B cell (primary cell): ENCODE data around the gene TTC28. TPM values are rescaled to one million over a fixed set of nuclear protein-coding genes. Genes with fewer than 3 reads are reported as not detected.

ENCODE experiments used
- ATAC-seq: fragments of 200-7000 bp; cut with Tn5 transposase; one replicate; pipeline ENCODE4 v1.10.0; 2021; ENCODE audit warnings: low read depth, mild to moderate bottlenecking, moderate number of reproducible peaks, moderate library complexity
- CTCF ChIA-PET: fragments of 350-600 bp; sonication (Branson Sonifier 250); formaldehyde crosslinking; loops from one replicate; lab custom pipeline; 2021; ENCODE audit warnings: antibody characterized with exemption, inconsistent platforms; lab: Charles Lee
- POLR2A ChIA-PET: fragments of 350-600 bp; sonication (Branson Sonifier 250); formaldehyde crosslinking; loops from one replicate; lab custom pipeline; 2021; ENCODE audit warnings: antibody characterized with exemption; lab: Charles Lee
- DNase-seq: peaks from one replicate; pipeline ENCODE4 v3.0.0; 2013
- H2AFZ ChIP-seq: 2 replicates; pipeline ENCODE4 v1.6.1; 2012; ENCODE audit warnings: mild to moderate bottlenecking, low read depth, low read length; ENCODE audit not compliant: insufficient read depth, poor library complexity, severe bottlenecking
- H3K27ac ChIP-seq, 2 donors: 1 replicate in 1 of 2; 2 replicates in 1 of 2; pipeline ENCODE4 v1.5.1; 2012 to 2013; ENCODE audit warnings: low read length in 2 of 2, mild to moderate bottlenecking in 2 of 2, moderate library complexity in 1 of 2
- H3K27me3 ChIP-seq, 4 experiments: fragments of 200-600 bp in 1 of 4; sonication (generic) in 1 of 4; replicated peaks in 1 of 4; 1 replicate in 2 of 4; 2 replicates in 2 of 4; pipeline versions ENCODE4 v1.6.1 to v1.7.0; 2013 to 2016; ENCODE audit warnings: low read length in 3 of 4, mild to moderate bottlenecking in 2 of 4, mixed read lengths in 1 of 4, moderate library complexity in 1 of 4; ENCODE audit not compliant: insufficient read depth in 4 of 4, control insufficient read depth in 3 of 4; ENCODE audit errors: control extremely low read depth in 1 of 4
- H3K36me3 ChIP-seq, 2 experiments: replicated peaks in 1 of 2; 1 replicate in 1 of 2; 2 replicates in 1 of 2; pipeline versions ENCODE4 v1.6.1 to v1.7.1; 2013; ENCODE audit warnings: low read length in 1 of 2; ENCODE audit not compliant: insufficient read depth in 2 of 2, control insufficient read depth in 1 of 2; ENCODE audit errors: control extremely low read depth in 1 of 2, extremely low read depth in 1 of 2
- H3K4me1 ChIP-seq, 2 donors: fragments of 200-600 bp in 1 of 2; sonication (generic) in 1 of 2; 1 replicate in 1 of 2; 2 replicates in 1 of 2; pipeline versions ENCODE4 v1.5.1 to v1.6.1; 2013 to 2017; ENCODE audit warnings: low read length in 2 of 2; ENCODE audit not compliant: control insufficient read depth in 2 of 2, insufficient read depth in 2 of 2
- H3K4me2 ChIP-seq: replicated peaks from 2 replicates; pipeline ENCODE3; 2012; ENCODE audit warnings: mild to moderate bottlenecking, low read depth, low read length; ENCODE audit not compliant: poor library complexity, severe bottlenecking
- H3K4me3 ChIP-seq, 5 experiments: fragments of 200-600 bp in 1 of 5; sonication (generic) in 1 of 5; 1 replicate in 3 of 5; 2 replicates in 2 of 5; pipeline versions ENCODE4 v1.5.1 to v1.7.0; 2011 to 2016; ENCODE audit warnings: low read length in 4 of 5, mild to moderate bottlenecking in 4 of 5, low read depth in 2 of 5, control low read depth in 1 of 5, moderate library complexity in 1 of 5; ENCODE audit not compliant: insufficient read depth in 1 of 5; ENCODE audit errors: control extremely low read depth in 1 of 5, extremely low read depth in 1 of 5
- H3K79me2 ChIP-seq: fragments of 200-600 bp; sonication (generic); one replicate; pipeline ENCODE4 v1.6.0; 2016; ENCODE audit warnings: low read length; ENCODE audit not compliant: control insufficient read depth, insufficient read depth
- H3K9ac ChIP-seq: fragments of 200-600 bp; sonication (generic); 2 replicates; pipeline ENCODE4 v1.6.1; 2017; ENCODE audit warnings: mild to moderate bottlenecking, low read length, moderate library complexity
- H3K9me3 ChIP-seq, 3 donors: one replicate each; pipeline versions ENCODE4 v1.6.1 to v1.7.1; 2013; ENCODE audit warnings: low read length in 2 of 3; ENCODE audit not compliant: control insufficient read depth in 2 of 3, insufficient read depth in 1 of 3; ENCODE audit errors: control extremely low read depth in 1 of 3
- H4K20me1 ChIP-seq: 2 replicates; pipeline ENCODE4 v1.6.0; 2012; ENCODE audit warnings: mild to moderate bottlenecking, low read length; ENCODE audit not compliant: insufficient read depth, control insufficient read depth, poor library complexity, severe bottlenecking
- H3K27ac Mint-ChIP-seq: one replicate; pipeline ENCODE4 v1.8.0; 2021; ENCODE audit warnings: mixed read lengths
- H3K27me3 Mint-ChIP-seq: one replicate; pipeline ENCODE4 v1.8.0; 2021; ENCODE audit warnings: mixed read lengths
- H3K4me1 Mint-ChIP-seq: one replicate; pipeline ENCODE4 v1.8.0; 2021; ENCODE audit warnings: mixed read lengths
- H3K4me3 Mint-ChIP-seq: one replicate; pipeline ENCODE4 v1.8.0; 2021; ENCODE audit warnings: mixed read lengths
- H3K9me3 Mint-ChIP-seq: one replicate; pipeline ENCODE4 v1.8.0; 2022; ENCODE audit warnings: mixed read lengths; ENCODE audit not compliant: insufficient read depth
- CTCF ChIP-seq: fragments of 200-600 bp; IDR thresholded peaks from one replicate; pipeline ENCODE4 v1.8.0; 2022; ENCODE audit warnings: antibody characterized with exemption, mild to moderate bottlenecking
- EZH2 ChIP-seq: IDR thresholded peaks from 2 replicates; pipeline ENCODE4 v1.6.1; 2012; ENCODE audit warnings: borderline replicate concordance, low read depth, mild to moderate bottlenecking, moderate library complexity, low read length; ENCODE audit not compliant: insufficient read depth, poor library complexity, severe bottlenecking
- WGBS: methylation state at CpG from one replicate; pipeline ENCODE4 v1.1.5; 2013; ENCODE audit warnings: missing lambda C conversion rate; ENCODE audit not compliant: insufficient coverage; 5-methylcytosine and 5-hydroxymethylcytosine counted together
- intact Hi-C: fragments of 100-400 bp; cut with micrococcal nuclease; formaldehyde crosslinking; loops from one replicate; pipeline ENCODE4 v1.10.0; 2022
- polyA plus RNA-seq: library from polyadenylated mRNA; depleted of rRNA; stranded (reverse); fragments of >200 nt; gene quantifications from 2 replicates; pipeline ENCODE4 v1.2.3, GENCODE V29; 2012
- total RNA-seq, 2 donors: library from RNA; stranded (reverse); fragments of 120-200 nt in 1 of 2; gene quantifications; 1 replicate in 1 of 2; 2 replicates in 1 of 2; pipeline versions ENCODE4 v1.2.3 to v1.2.4, GENCODE V29; 2013 to 2022

Gene TTC28
- total and polyA plus RNA-seq, 2 donors (not counting 1 experiment from before 2014, with no cell fraction given) = 4.5 to 7.3 TPM

DNA sequence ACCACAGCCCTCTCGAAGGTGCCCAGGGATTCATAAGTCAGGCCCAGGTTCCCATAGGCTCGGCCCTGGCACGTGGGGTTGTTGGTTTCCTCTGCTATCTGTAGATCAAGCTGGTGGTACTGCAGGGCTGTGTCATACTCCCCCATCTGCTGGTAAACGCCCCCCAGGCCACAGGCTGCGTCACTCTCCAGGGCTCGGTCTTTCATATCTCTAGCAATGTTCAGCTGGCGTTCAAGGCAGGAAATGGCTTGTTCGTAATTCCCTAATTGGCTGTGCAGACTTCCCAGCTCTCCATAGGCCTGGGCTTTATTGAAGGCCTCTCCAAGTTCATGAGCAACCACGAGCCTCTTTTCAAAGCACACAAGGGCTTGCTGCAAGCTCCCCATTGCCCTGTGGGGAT lies 574.2 kb downstream of the TTC28 start:
- H3K27ac ChIP-seq = no peak overlapping the region
- no peak overlapping the region for H3K4me3 Mint-ChIP-seq

DNA sequence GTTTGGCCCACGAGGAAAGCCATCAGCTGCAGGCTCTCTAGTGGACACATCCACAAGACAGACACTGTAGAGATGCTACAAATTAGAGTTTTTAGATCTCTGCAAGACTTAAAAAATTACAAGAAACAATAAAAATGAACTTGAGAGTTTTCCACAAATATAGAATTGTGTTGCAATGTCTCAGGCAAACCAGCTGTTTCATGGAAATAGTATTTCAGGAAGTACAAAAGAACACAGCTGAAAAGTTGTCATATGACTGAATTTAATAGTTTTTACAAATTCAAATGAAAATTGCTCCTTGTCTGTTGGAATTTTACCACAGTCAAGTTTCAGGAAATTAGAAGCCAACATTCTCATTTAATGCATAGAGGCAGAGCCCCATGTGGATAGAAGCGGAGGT lies 576.0 kb downstream of the TTC28 start:
- intact Hi-C loops = no loop called here
- H3K79me2 ChIP-seq = no peaks in the 10 kb centered on the region
- H3K4me2 ChIP-seq = no peak overlapping the region
- CTCF ChIA-PET = interaction anchor here (1.7 kb wide), 1 partner anchor 10 kb away, joined by 4 read pairs; no protein-coding TSS in a partner anchor
- no peaks in the 10 kb centered on the region for H3K9me3 ChIP-seq
- H3K4me1 ChIP-seq = no peaks in the 10 kb centered on the region
- 60% methylated on average over 1 of the region's 2 CpGs for WGBS
- no peaks in the 10 kb centered on the region for H3K27me3 Mint-ChIP-seq
- POLR2A ChIA-PET = no interaction called here
- H3K9ac ChIP-seq = no peak overlapping the region
- no peak for TF ChIP-seq EZH2
- TF ChIP-seq CTCF = no peak
- DNase-seq (no peak), ATAC-seq (no peak)
- no peak overlapping the region for H3K4me3 Mint-ChIP-seq
- no peak overlapping the region for H3K4me3 ChIP-seq
- no peaks in the 10 kb centered on the region for H3K27me3 ChIP-seq
- H3K9me3 Mint-ChIP-seq = no peaks in the 10 kb centered on the region
- no peak overlapping the region for H3K27ac ChIP-seq
- no peak overlapping the region for H3K27ac Mint-ChIP-seq
- H4K20me1 ChIP-seq = no peaks in the 10 kb centered on the region
- no peaks in the 10 kb centered on the region for H3K4me1 Mint-ChIP-seq
- H3K36me3 ChIP-seq = no peaks in the 10 kb centered on the region
- H2AFZ ChIP-seq = no peak overlapping the region

More for the DNA sequence above, 574.2 kb downstream of the TTC28 start:
- Mint-ChIP-seq H3K27ac (no peak overlapping the region), H3K4me1 (no peaks in the 10 kb centered on the region), H3K9me3 (no peaks in the 10 kb centered on the region), H3K27me3 (no peaks in the 10 kb centered on the region)
- Histone ChIP-seq H3K79me2 (no peaks in the 10 kb centered on the region), H3K4me1 (no peaks in the 10 kb centered on the region), H3K36me3 (no peaks in the 10 kb centered on the region), H3K9ac (no peak overlapping the region), H3K4me3 (no peak overlapping the region), H3K9me3 (no peaks in the 10 kb centered on the region), H3K4me2 (no peak overlapping the region), H2AFZ (no peak overlapping the region), H4K20me1 (no peaks in the 10 kb centered on the region), H3K27me3 (no peaks in the 10 kb centered on the region)
- intact Hi-C loops = no loop called here
- TF ChIP-seq CTCF (no peak), EZH2 (no peak)
- POLR2A ChIA-PET = no interaction called here
- ATAC-seq (no peak), DNase-seq (no peak)
- 85% methylated on average over 8 of the region's 9 CpGs for whole genome bisulfite sequencing
- CTCF ChIA-PET = no interaction called here
